ENCODE data around the gene TNFRSF19. TPM values are rescaled to one million over a fixed set of nuclear protein-coding genes. Genes with fewer than 3 reads are reported as not detected.
A peak's percentile ranks its signal among the peaks of the same experiment; 100 is the strongest.

The TNFRSF19 gene
- total RNA-seq, 2 experiments from 2014 or later: not detected

- intact Hi-C loops (cut with DNase I, micrococcal nuclease): no loop called here
- H3K9me3 ChIP-seq (ENCODE audit: control insufficient read depth in 1 of 2, insufficient read depth in 1 of 2, low read length in 2 of 2): no peaks in the 10 kb centered on the region
- no peak for ATAC-seq (ENCODE audit: poor library complexity)
- no peak overlapping the region for H3K27ac Mint-ChIP-seq
- H3K4me3 Mint-ChIP-seq: no peak overlapping the region
- H3K4me1 Mint-ChIP-seq (ENCODE audit: low read depth): peaks cover 30% of the 10 kb centered on the region
- ChIA-PET POLR2A (no interaction called here), CTCF (no interaction called here)
- H3K4me1 ChIP-seq (ENCODE audit: insufficient read depth, low read length): peaks cover 8% of the 10 kb centered on the region
- H3K36me3 ChIP-seq (ENCODE audit: insufficient read depth, low read length): no peaks in the 10 kb centered on the region
- H3K36me3 Mint-ChIP-seq (ENCODE audit: low read depth): no peaks in the 10 kb centered on the region
- no peak overlapping the region for H3K4me3 ChIP-seq (ENCODE audit: low read length)
- TF ChIP-seq CTCF (IDR thresholded peaks at IDR 0.05): no peak
- H3K27me3 Mint-ChIP-seq: no peaks in the 10 kb centered on the region
- no peaks in the 10 kb centered on the region for H3K27me3 ChIP-seq (ENCODE audit: control insufficient read depth in 1 of 2, insufficient read depth in 2 of 2, low read length in 2 of 2)
- H3K27ac ChIP-seq (ENCODE audit: low read depth in 1 of 2, low read length in 2 of 2): no peak overlapping the region
- DNase-seq: no peak
- peaks cover 3% of the 10 kb centered on the region for H3K9me3 Mint-ChIP-seq
Measured at GRCh38 chr13:23715092-23715761, 145.0 kb downstream of the TNFRSF19 start.

GRCh38 chr13:23715762-23716235 lies 145.6 kb downstream of the TNFRSF19 start:
- H3K4me3 Mint-ChIP-seq: no peak overlapping the region
- ChIA-PET POLR2A (no interaction called here), CTCF (no interaction called here)
- Histone ChIP-seq H3K4me1 (ENCODE audit: insufficient read depth, low read length) (peaks cover 8% of the 10 kb centered on the region), H3K27me3 (ENCODE audit: control insufficient read depth in 1 of 2, insufficient read depth in 2 of 2, low read length in 2 of 2) (no peaks in the 10 kb centered on the region), H3K36me3 (ENCODE audit: insufficient read depth, low read length) (no peaks in the 10 kb centered on the region), H3K27ac (ENCODE audit: low read depth in 1 of 2, low read length in 2 of 2) (no peak overlapping the region), H3K9me3 (ENCODE audit: control insufficient read depth in 1 of 2, insufficient read depth in 1 of 2, low read length in 2 of 2) (no peaks in the 10 kb centered on the region), H3K4me3 (ENCODE audit: low read length) (no peak overlapping the region)
- H3K36me3 Mint-ChIP-seq (ENCODE audit: low read depth): no peaks in the 10 kb centered on the region
- ATAC-seq (ENCODE audit: poor library complexity) (no peak), DNase-seq (peak in 3 of 14 experiments; percentile 3 to 27 (median 24))
- peaks cover 30% of the 10 kb centered on the region for H3K4me1 Mint-ChIP-seq (ENCODE audit: low read depth)
- intact Hi-C loops (cut with DNase I, micrococcal nuclease): no loop called here
- peaks cover 3% of the 10 kb centered on the region for H3K9me3 Mint-ChIP-seq
- H3K27ac Mint-ChIP-seq: no peak overlapping the region
- no peak for TF ChIP-seq CTCF (IDR thresholded peaks at IDR 0.05)
- H3K27me3 Mint-ChIP-seq: no peaks in the 10 kb centered on the region

DNA sequence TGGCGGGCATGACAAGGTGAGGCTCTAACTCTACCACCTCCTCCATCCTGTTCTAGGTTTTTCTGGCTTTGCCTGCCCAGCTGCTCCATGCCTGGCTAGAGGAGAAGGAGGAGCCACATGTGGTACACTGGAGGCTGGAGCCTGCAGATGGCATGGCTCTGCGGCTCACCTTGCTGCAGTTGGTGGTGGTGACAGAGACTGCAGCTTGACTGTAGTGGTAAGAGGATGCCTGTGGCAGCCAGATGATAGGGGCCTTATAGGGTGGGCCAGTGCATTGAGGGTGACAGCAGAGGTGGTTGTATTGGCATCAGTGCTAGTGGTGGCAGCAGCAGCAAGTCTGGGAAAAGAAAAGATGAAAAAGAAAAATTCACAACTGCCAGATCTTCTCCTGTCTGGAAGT lies 146.2 kb downstream of the TNFRSF19 start:
- Mint-ChIP-seq H3K4me3 (no peak overlapping the region), H3K9me3 (peaks cover 3% of the 10 kb centered on the region), H3K4me1 (ENCODE audit: low read depth) (peaks cover 30% of the 10 kb centered on the region), H3K27ac (no peak overlapping the region), H3K36me3 (ENCODE audit: low read depth) (no peaks in the 10 kb centered on the region), H3K27me3 (no peaks in the 10 kb centered on the region)
- no peak for ATAC-seq (ENCODE audit: poor library complexity)
- Histone ChIP-seq H3K9me3 (ENCODE audit: control insufficient read depth in 1 of 2, insufficient read depth in 1 of 2, low read length in 2 of 2) (no peaks in the 10 kb centered on the region), H3K4me3 (ENCODE audit: low read length) (no peak overlapping the region), H3K27me3 (ENCODE audit: control insufficient read depth in 1 of 2, insufficient read depth in 2 of 2, low read length in 2 of 2) (no peaks in the 10 kb centered on the region), H3K4me1 (ENCODE audit: insufficient read depth, low read length) (peaks cover 8% of the 10 kb centered on the region), H3K27ac (ENCODE audit: low read depth in 1 of 2, low read length in 2 of 2) (no peak overlapping the region), H3K36me3 (ENCODE audit: insufficient read depth, low read length) (no peaks in the 10 kb centered on the region)
- ChIA-PET POLR2A (no interaction called here), CTCF (no interaction called here)
- intact Hi-C loops (cut with DNase I, micrococcal nuclease): no loop called here
- DNase-seq: no peak
- TF ChIP-seq CTCF (IDR thresholded peaks at IDR 0.05): no peak
